Parathyroid adenoma (tissue), 2 donors: Measurements from ENCODE around the gene PPP1R14B.

Experiments
- H2AFZ ChIP-seq: fragments of 300-600 bp; sonication (generic); one replicate; pipeline ENCODE4 v1.7.0; 2017; ENCODE audit warnings: antibody characterized with exemption, mild to moderate bottlenecking
- H3K27ac ChIP-seq: fragments of 300-600 bp; sonication (generic); one replicate; pipeline ENCODE4 v1.7.0; 2017
- H3K27me3 ChIP-seq: fragments of 300-600 bp; sonication (generic); one replicate; pipeline ENCODE4 v1.7.0; 2017; ENCODE audit warnings: low read length; ENCODE audit not compliant: control insufficient read depth, insufficient read depth
- H3K36me3 ChIP-seq: fragments of 300-600 bp; sonication (generic); one replicate; pipeline ENCODE4 v1.7.0; 2017; ENCODE audit warnings: low read length; ENCODE audit not compliant: control insufficient read depth, insufficient read depth
- H3K4me1 ChIP-seq: fragments of 300-600 bp; sonication (generic); one replicate; pipeline ENCODE4 v1.7.0; 2017; ENCODE audit warnings: control low read depth
- H3K4me2 ChIP-seq: fragments of 300-600 bp; sonication (generic); one replicate; pipeline ENCODE4 v1.7.0; 2017; ENCODE audit warnings: low read length
- H3K4me3 ChIP-seq: fragments of 300-600 bp; sonication (generic); one replicate; pipeline ENCODE4 v1.7.0; 2017; ENCODE audit warnings: low read depth, low read length
- H3K79me2 ChIP-seq: fragments of 300-600 bp; sonication (generic); one replicate; pipeline ENCODE4 v1.7.0; 2017; ENCODE audit warnings: control low read depth
- H3K9ac ChIP-seq: fragments of 300-600 bp; sonication (generic); one replicate; pipeline ENCODE4 v1.7.0; 2017; ENCODE audit warnings: mild to moderate bottlenecking
- H3K9me3 ChIP-seq: fragments of 300-600 bp; sonication (generic); one replicate; pipeline ENCODE4 v1.7.0; 2017; ENCODE audit warnings: low read length; ENCODE audit not compliant: control insufficient read depth
- TF ChIP-seq, protein P1 (sequence below): fragments of 300-600 bp; sonication (generic); IDR thresholded peaks from one replicate; pipeline ENCODE4 v1.7.0; 2017; ENCODE audit warnings: antibody characterized with exemption, mild to moderate bottlenecking
- donor health status: primary hyperparathyroidism.

PPP1R14B gene

DNA sequence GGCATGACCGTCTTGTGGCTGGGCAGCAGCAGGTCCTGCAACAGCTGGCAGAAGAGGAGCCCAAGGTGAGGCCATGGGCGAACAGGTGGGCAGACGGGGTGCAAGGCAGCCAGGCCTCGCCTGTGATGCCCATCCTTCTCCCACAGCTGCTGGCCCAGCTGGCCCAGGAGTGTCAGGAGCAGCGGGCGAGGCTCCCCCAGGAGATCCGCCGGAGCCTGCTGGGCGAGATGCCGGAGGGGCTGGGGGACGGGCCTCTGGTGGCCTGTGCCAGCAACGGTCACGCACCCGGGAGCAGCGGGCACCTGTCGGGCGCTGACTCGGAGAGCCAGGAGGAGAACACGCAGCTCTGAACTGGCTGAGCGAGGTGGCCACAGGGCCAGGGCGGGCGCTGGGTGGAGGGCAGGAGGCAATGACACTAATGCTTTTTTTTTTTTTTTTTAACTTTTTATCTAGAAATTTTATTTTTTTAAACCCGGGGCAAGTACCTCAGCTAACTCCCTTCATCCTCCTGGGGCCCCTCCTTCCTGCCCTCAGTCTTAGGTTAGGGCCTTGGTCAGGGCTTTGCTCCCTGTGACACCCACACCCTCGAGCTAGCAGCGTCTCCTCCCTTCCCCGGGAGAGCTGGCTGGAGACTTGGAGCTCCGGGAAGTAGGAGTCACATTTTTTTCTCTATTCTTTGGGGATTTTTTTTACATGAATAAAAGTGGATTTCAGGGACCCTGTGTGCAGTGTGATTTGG, 20.6 kb upstream of the PPP1R14B start:
- H3K4me1 ChIP-seq: peaks cover 10% of the 10 kb centered on the region

DNA sequence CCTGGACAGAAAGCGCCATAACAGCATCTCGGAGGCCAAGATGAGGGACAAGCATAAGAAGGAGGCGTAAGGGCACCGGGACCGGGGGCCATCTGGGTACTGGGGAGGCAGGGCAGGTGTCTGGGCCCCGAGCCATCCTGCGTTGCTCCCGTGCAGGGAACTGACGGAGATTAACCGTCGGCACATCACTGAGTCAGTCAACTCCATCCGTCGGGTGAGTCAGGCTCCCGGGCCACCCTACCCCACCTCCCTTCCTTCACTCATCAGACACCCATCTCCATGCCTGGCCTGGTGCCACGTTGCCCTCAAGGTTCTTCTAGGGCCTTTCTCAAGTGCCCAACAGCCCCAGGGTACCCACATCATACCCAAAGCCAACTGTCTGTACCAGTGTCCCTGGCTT, 19.6 kb upstream of the PPP1R14B start:
- Histone ChIP-seq H3K9ac (no peak overlapping the region), H3K4me3 (no peak overlapping the region), H3K9me3 (no peaks in the 10 kb centered on the region), H3K27ac (no peak overlapping the region), H3K79me2 (no peaks in the 10 kb centered on the region), H3K36me3 (no peaks in the 10 kb centered on the region), H2AFZ (no peak overlapping the region), H3K27me3 (no peaks in the 10 kb centered on the region), H3K4me2 (no peak overlapping the region), H3K4me1 (peaks cover 10% of the 10 kb centered on the region)
- TF ChIP-seq, protein P1, sequence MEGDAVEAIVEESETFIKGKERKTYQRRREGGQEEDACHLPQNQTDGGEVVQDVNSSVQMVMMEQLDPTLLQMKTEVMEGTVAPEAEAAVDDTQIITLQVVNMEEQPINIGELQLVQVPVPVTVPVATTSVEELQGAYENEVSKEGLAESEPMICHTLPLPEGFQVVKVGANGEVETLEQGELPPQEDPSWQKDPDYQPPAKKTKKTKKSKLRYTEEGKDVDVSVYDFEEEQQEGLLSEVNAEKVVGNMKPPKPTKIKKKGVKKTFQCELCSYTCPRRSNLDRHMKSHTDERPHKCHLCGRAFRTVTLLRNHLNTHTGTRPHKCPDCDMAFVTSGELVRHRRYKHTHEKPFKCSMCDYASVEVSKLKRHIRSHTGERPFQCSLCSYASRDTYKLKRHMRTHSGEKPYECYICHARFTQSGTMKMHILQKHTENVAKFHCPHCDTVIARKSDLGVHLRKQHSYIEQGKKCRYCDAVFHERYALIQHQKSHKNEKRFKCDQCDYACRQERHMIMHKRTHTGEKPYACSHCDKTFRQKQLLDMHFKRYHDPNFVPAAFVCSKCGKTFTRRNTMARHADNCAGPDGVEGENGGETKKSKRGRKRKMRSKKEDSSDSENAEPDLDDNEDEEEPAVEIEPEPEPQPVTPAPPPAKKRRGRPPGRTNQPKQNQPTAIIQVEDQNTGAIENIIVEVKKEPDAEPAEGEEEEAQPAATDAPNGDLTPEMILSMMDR: no peak

More for the DNA sequence above, 20.6 kb upstream of the PPP1R14B start:
- Histone ChIP-seq H2AFZ (peak overlapping the region; percentile 5), H3K27ac (peak overlapping the region; percentile 97), H3K27me3 (no peaks in the 10 kb centered on the region), H3K4me2 (peak overlapping the region; percentile 91), H3K36me3 (no peaks in the 10 kb centered on the region), H3K79me2 (no peaks in the 10 kb centered on the region), H3K4me3 (peak overlapping the region; percentile 83), H3K9me3 (no peaks in the 10 kb centered on the region), H3K9ac (no peak overlapping the region)
- TF ChIP-seq, protein P1: no peak

- no peaks in the 10 kb centered on the region for H3K27me3 ChIP-seq
- no peak overlapping the region for H3K27ac ChIP-seq
- H3K4me3 ChIP-seq: no peak overlapping the region
- H3K9me3 ChIP-seq: no peaks in the 10 kb centered on the region
- no peak overlapping the region for H2AFZ ChIP-seq
- TF ChIP-seq, protein P1: no peak
- no peak overlapping the region for H3K9ac ChIP-seq
- H3K4me2 ChIP-seq: no peak overlapping the region
- H3K4me1 ChIP-seq: peaks cover 10% of the 10 kb centered on the region
- no peaks in the 10 kb centered on the region for H3K36me3 ChIP-seq
- no peaks in the 10 kb centered on the region for H3K79me2 ChIP-seq
Measured at GRCh38 chr11:64265176-64266160, 18.7 kb upstream of the PPP1R14B start.

DNA sequence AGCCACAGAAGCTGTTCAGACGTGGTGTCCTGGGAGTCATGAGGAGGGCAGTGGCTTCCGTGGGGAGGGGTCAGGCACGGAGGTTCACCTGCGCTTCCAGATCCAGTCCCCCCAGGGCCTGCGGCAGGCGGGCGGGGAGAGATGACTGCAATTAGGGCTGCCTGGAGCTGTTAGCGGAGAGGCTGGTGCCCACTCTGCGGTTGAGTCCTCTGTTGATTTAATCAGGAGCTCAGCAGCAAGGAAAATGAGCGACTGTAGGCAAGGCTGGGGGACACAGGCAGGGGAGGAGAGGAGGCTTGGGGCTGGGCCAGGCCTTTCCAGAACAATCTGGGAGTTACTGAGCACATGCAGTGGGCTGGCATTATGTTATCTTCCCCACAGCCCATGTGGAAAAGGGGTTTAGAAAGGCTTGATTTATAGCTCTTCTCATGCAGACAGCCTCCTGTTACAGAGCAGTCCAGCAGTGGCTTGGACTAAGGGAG, 17.7 kb upstream of the PPP1R14B start:
- Histone ChIP-seq H3K27ac (no peak overlapping the region), H3K9me3 (no peaks in the 10 kb centered on the region), H3K4me3 (no peak overlapping the region), H3K36me3 (no peaks in the 10 kb centered on the region), H3K4me2 (no peak overlapping the region), H3K9ac (no peak overlapping the region), H2AFZ (no peak overlapping the region), H3K4me1 (peaks cover 10% of the 10 kb centered on the region), H3K79me2 (no peaks in the 10 kb centered on the region), H3K27me3 (no peaks in the 10 kb centered on the region)
- TF ChIP-seq, protein P1: no peak
